Spleen (tissue), 11 donors: Measurements from ENCODE around the gene TIMP2. TPM values are rescaled to one million over a fixed set of nuclear protein-coding genes. Genes with fewer than 3 reads are reported as not detected.
A peak's percentile ranks its signal among the peaks of the same experiment; 100 is the strongest.

Experiments used
- DNase-seq: peaks from one replicate; pipeline ENCODE4 v3.0.0-alpha.2; 2020
- H3K27ac ChIP-seq, 8 donors: fragments of 200-600 bp; sonication (generic) in 7 of 8; 1 replicate in 4 of 8; 2 replicates in 4 of 8; pipeline versions ENCODE4 v1.5.0 to v1.8.0; 2016 to 2021; ENCODE audit warnings: inconsistent platforms in 4 of 8, mild to moderate bottlenecking in 4 of 8, moderate library complexity in 1 of 8
- H3K27me3 ChIP-seq, 7 donors: fragments of 200-600 bp; sonication (generic) in 6 of 7; replicated peaks in 1 of 7; 1 replicate in 4 of 7; 2 replicates in 3 of 7; pipeline versions ENCODE4 v1.5.0 to v1.8.0; 2016 to 2021; ENCODE audit warnings: inconsistent platforms in 3 of 7, mild to moderate bottlenecking in 1 of 7
- H3K36me3 ChIP-seq, 6 donors: fragments of 200-600 bp; sonication (generic) in 5 of 6; 1 replicate in 4 of 6; 2 replicates in 2 of 6; pipeline versions ENCODE4 v1.5.0 to v1.8.0; 2016 to 2021; ENCODE audit warnings: inconsistent platforms in 2 of 6
- H3K4me1 ChIP-seq, 6 donors: fragments of 200-600 bp; sonication (generic) in 5 of 6; 1 replicate in 3 of 6; 2 replicates in 3 of 6; pipeline versions ENCODE4 v1.5.0 to v1.8.0; 2016 to 2021; ENCODE audit warnings: inconsistent platforms in 3 of 6
- H3K4me3 ChIP-seq, 8 donors: fragments of 200-600 bp; sonication (generic) in 7 of 8; 1 replicate in 4 of 8; 2 replicates in 4 of 8; pipeline versions ENCODE4 v1.5.0 to v1.8.0; 2016 to 2021; ENCODE audit warnings: inconsistent platforms in 4 of 8, mild to moderate bottlenecking in 4 of 8, moderate library complexity in 2 of 8
- H3K9me3 ChIP-seq, 8 donors: fragments of 200-600 bp; sonication (generic) in 7 of 8; 1 replicate in 4 of 8; 2 replicates in 4 of 8; pipeline versions ENCODE4 v1.5.0 to v1.8.0; 2016 to 2021; ENCODE audit warnings: inconsistent platforms in 4 of 8
- CTCF ChIP-seq, 11 experiments: fragments of 200-600 bp in 7 of 11; fragments of 450-650 bp in 4 of 11; sonication (generic) in 4 of 11; IDR thresholded peaks in 8 of 11; conservative IDR thresholded peaks in 3 of 11; 1 replicate in 7 of 11; 2 replicates in 4 of 11; pipeline versions ENCODE4 v1.4.0 to v1.8.0; 2016 to 2021; ENCODE audit warnings: antibody characterized with exemption in 11 of 11, inconsistent platforms in 4 of 11, mild to moderate bottlenecking in 1 of 11
- POLR2A ChIP-seq, 3 donors: fragments of 450-650 bp; IDR thresholded peaks; one replicate each; pipeline ENCODE4 v1.5.1; 2017; ENCODE audit warnings: antibody characterized with exemption in 3 of 3, mild to moderate bottlenecking in 1 of 3
- POLR2AphosphoS5 ChIP-seq, 3 donors: sonication (generic); formaldehyde crosslinking; IDR thresholded peaks; one replicate each; pipeline ENCODE4 v1.5.1; 2017; ENCODE audit warnings: antibody characterized with exemption in 3 of 3
- whole genome bisulfite sequencing, 5 donors: extraction: QIAGEN DNeasy Blood & Tissue Kit in 3 of 5; methylation state at CpG; one replicate each; pipeline versions ENCODE4 v1.1.5 to v1.1.7; 2013 to 2018; 5-methylcytosine and 5-hydroxymethylcytosine counted together
- intact Hi-C: fragments of 100-400 bp; cut with DNase I; formaldehyde crosslinking; loops from one replicate; pipeline ENCODE4 v1.15.0; 2023; ENCODE audit warnings: low total_unique reads
- polyA plus RNA-seq, 3 donors: library from polyadenylated mRNA; stranded (reverse); fragments of 200-250 nt; gene quantifications; one replicate each; pipeline ENCODE4 v1.2.1, GENCODE V29; 2013
- total RNA-seq, 7 donors: library from RNA; depleted of rRNA in 3 of 7; stranded (reverse); fragments of >200 nt in 3 of 7; fragmentation: NEBNext Ultra II Directional in 4 of 7; extraction: Animal tissue kit (Norgen Biotek cat#: 25700) in 4 of 7; gene quantifications; one replicate each; pipeline versions ENCODE4 v1.1.0 to v1.2.1, GENCODE V29; 2016 to 2021
- donor health status: healthy with polysubstance abuse.
- donor health status: DM: no; HTN: no; CAD: no; lungs with moderate emphysema.
- donor health status: DM: no; HTN: no; CAD: no.
- donor health status: Bipolar disorder and iron deficiency.
- donor health status: healthy.
- donor health status: DM: no; HTN: no; CAD: no.
- donor health status: DM: yes; HTN: yes; CAD: no.

Gene TIMP2
- total and polyA plus RNA-seq, 10 donors, result 16.3 to 333 (median 181) TPM

GRCh38 chr17:78853926-78854394, 71.2 kb downstream of the TIMP2 start:
- no peak overlapping the region for H3K27ac ChIP-seq
- WGBS, 5 donors, result 62 to 77% (median 71%) methylated on average over 11 of the region's 11 CpGs
- DNase-seq, result no peak
- peaks cover 0 to 3% (median 0%) of the 10 kb centered on the region in 6 donors for H3K4me1 ChIP-seq
- intact Hi-C loops, result no loop called here
- peaks cover 0 to 77% (median 33%) of the 10 kb centered on the region in 6 donors for H3K36me3 ChIP-seq
- peak in 2 of 3 donors; percentile 7 for TF ChIP-seq POLR2AphosphoS5 (IDR thresholded peaks at IDR 0.05)
- TF ChIP-seq POLR2A (IDR thresholded peaks at IDR 0.05), result no peak
- TF ChIP-seq CTCF (IDR thresholded peaks at IDR 0.05 in 8 of 11, conservative IDR thresholded peaks at IDR 0.05 in 3 of 11), result no peak
- H3K27me3 ChIP-seq, result no peaks in the 10 kb centered on the region
- no peak overlapping the region for H3K4me3 ChIP-seq
- no peaks in the 10 kb centered on the region for H3K9me3 ChIP-seq

- no peak overlapping the region for H3K27ac ChIP-seq
- no peak overlapping the region for H3K4me3 ChIP-seq
- H3K9me3 ChIP-seq, result no peaks in the 10 kb centered on the region
- WGBS, 5 donors, result 76 to 91% (median 89%) methylated on average over 15 to 16 of the region's 16 CpGs
- DNase-seq, result no peak
- no peak for TF ChIP-seq POLR2A (IDR thresholded peaks at IDR 0.05)
- peak in 1 of 3 donors; percentile 20 for TF ChIP-seq POLR2AphosphoS5 (IDR thresholded peaks at IDR 0.05)
- no peak for TF ChIP-seq CTCF (IDR thresholded peaks at IDR 0.05 in 8 of 11, conservative IDR thresholded peaks at IDR 0.05 in 3 of 11)
- no peaks in the 10 kb centered on the region for H3K27me3 ChIP-seq
- H3K4me1 ChIP-seq, result no peaks in the 10 kb centered on the region
- intact Hi-C loops, result no loop called here
- H3K36me3 ChIP-seq, result peaks cover 0 to 65% (median 33%) of the 10 kb centered on the region in 6 donors
These were observed 72.5 kb downstream of the TIMP2 start for GRCh38 chr17:78852709-78853121.

GRCh38 chr17:78849026-78849425, 76.2 kb downstream of the TIMP2 start:
- no peak overlapping the region for H3K4me3 ChIP-seq
- TF ChIP-seq POLR2AphosphoS5 (IDR thresholded peaks at IDR 0.05) (no peak), CTCF (IDR thresholded peaks at IDR 0.05 in 8 of 11, conservative IDR thresholded peaks at IDR 0.05 in 3 of 11) (no peak), POLR2A (IDR thresholded peaks at IDR 0.05) (no peak)
- 93 to 98% (median 96%) methylated on average over 5 of the region's 5 CpGs for WGBS, 5 donors
- no peaks in the 10 kb centered on the region for H3K27me3 ChIP-seq
- H3K9me3 ChIP-seq, result no peaks in the 10 kb centered on the region
- H3K27ac ChIP-seq, result no peak overlapping the region
- no peak for DNase-seq
- no peaks in the 10 kb centered on the region for H3K4me1 ChIP-seq
- intact Hi-C loops, result no loop called here
- H3K36me3 ChIP-seq, result peaks cover 0 to 28% (median 4%) of the 10 kb centered on the region in 6 donors

- WGBS, 5 donors, result 91 to 99% (median 96%) methylated on average over 3 of the region's 3 CpGs
- TF ChIP-seq POLR2A (IDR thresholded peaks at IDR 0.05) (no peak), POLR2AphosphoS5 (IDR thresholded peaks at IDR 0.05) (no peak), CTCF (IDR thresholded peaks at IDR 0.05 in 8 of 11, conservative IDR thresholded peaks at IDR 0.05 in 3 of 11) (no peak)
- H3K27ac ChIP-seq, result no peak overlapping the region
- no peaks in the 10 kb centered on the region for H3K27me3 ChIP-seq
- peaks cover 0 to 14% (median under 1%) of the 10 kb centered on the region in 6 donors for H3K4me1 ChIP-seq
- DNase-seq, result no peak
- H3K4me3 ChIP-seq, result no peak overlapping the region
- H3K9me3 ChIP-seq, result no peaks in the 10 kb centered on the region
- intact Hi-C loops, result no loop called here
- H3K36me3 ChIP-seq, result peaks cover 0 to 8% (median 0%) of the 10 kb centered on the region in 6 donors
These were observed 78.1 kb downstream of the TIMP2 start for GRCh38 chr17:78847052-78847451.
